SK-N-SH (cell line): Measurements from ENCODE around the gene MORC2. TPM values are rescaled to one million over a fixed set of nuclear protein-coding genes. Genes with fewer than 3 reads are reported as not detected.

Experiments
- CTCF ChIA-PET: fragments of 300-600, 350-600 bp; formaldehyde crosslinking; extraction: SDS; loops from one replicate; lab custom pipeline; 2021; lab: Yijun Ruan, JAX
- POLR2A ChIA-PET: fragments of 350-600 bp; sonication (Branson Sonifier 250); formaldehyde crosslinking; extraction: SDS; loops from one replicate; lab custom pipeline; 2020; ENCODE audit warnings: antibody characterized with exemption, inconsistent platforms; lab: Yijun Ruan, JAX
- DNase-seq: peaks from one replicate; pipeline ENCODE4 v3.0.0; 2012
- H2AFZ ChIP-seq: fragments of 200-600 bp; sonication (generic); 2 replicates; pipeline ENCODE4 v1.8.1; 2016; ENCODE audit warnings: antibody characterized with exemption, mild to moderate bottlenecking, low read depth
- H3F3A ChIP-seq: fragments of 200-600 bp; sonication (generic); replicated peaks from 2 replicates; pipeline ENCODE3; 2016; ENCODE audit warnings: antibody characterized with exemption, mild to moderate bottlenecking; ENCODE audit not compliant: insufficient read depth
- H3K27ac ChIP-seq, 2 experiments: fragments of 200-500 bp in 1 of 2; fragments of 200-600 bp in 1 of 2; sonication (Bioruptor generic) in 1 of 2; sonication (generic), shearing (Covaris generic) in 1 of 2; 2 replicates each; pipeline versions ENCODE4 v1.5.1 to v1.6.1; 2014 to 2016; ENCODE audit warnings: low read depth in 2 of 2, inconsistent platforms in 1 of 2, low read length in 1 of 2, mild to moderate bottlenecking in 1 of 2, mixed read lengths in 1 of 2
- H3K27me3 ChIP-seq: fragments of 200-600 bp; sonication (generic), shearing (Covaris generic); 2 replicates; pipeline ENCODE4 v1.6.1; 2016; ENCODE audit warnings: mixed run types; ENCODE audit not compliant: insufficient read depth
- H3K36me3 ChIP-seq, 2 experiments: fragments of 200-500 bp in 1 of 2; fragments of 200-600 bp in 1 of 2; sonication (Bioruptor generic) in 1 of 2; sonication (generic) in 1 of 2; replicated peaks in 1 of 2; 2 replicates each; pipeline versions ENCODE3 to v1.5.1; 2014 to 2016; ENCODE audit warnings: low read length in 1 of 2, mild to moderate bottlenecking in 1 of 2; ENCODE audit not compliant: insufficient read depth in 2 of 2, control insufficient read depth in 1 of 2
- H3K4me1 ChIP-seq, 2 experiments: fragments of 200-500 bp in 1 of 2; fragments of 200-600 bp in 1 of 2; sonication (Bioruptor generic) in 1 of 2; sonication (generic), shearing (Covaris generic) in 1 of 2; 2 replicates each; pipeline versions ENCODE4 v1.5.1 to v1.6.1; 2014 to 2016; ENCODE audit warnings: low read depth in 1 of 2, low read length in 1 of 2, mixed run types in 1 of 2; ENCODE audit not compliant: insufficient read depth in 2 of 2, control insufficient read depth in 1 of 2
- H3K4me2 ChIP-seq: fragments of 200-600 bp; sonication (generic), shearing (Covaris generic); 2 replicates; pipeline ENCODE4 v1.6.1; 2017; ENCODE audit warnings: mixed run types
- H3K4me3 ChIP-seq, 2 experiments: fragments of 200-500 bp in 1 of 2; fragments of 200-600 bp in 1 of 2; sonication (Bioruptor generic) in 1 of 2; sonication (generic), shearing (Covaris generic) in 1 of 2; 2 replicates each; pipeline versions ENCODE4 v1.5.1 to v1.8.1; 2014 to 2016; ENCODE audit warnings: low read depth in 2 of 2, inconsistent platforms in 1 of 2, low read length in 1 of 2, mild to moderate bottlenecking in 1 of 2, mixed read lengths in 1 of 2, moderate library complexity in 1 of 2
- H3K79me2 ChIP-seq: fragments of 200-600 bp; sonication (generic); 2 replicates; pipeline ENCODE4 v1.8.1; 2017; ENCODE audit warnings: mild to moderate bottlenecking; ENCODE audit not compliant: insufficient read depth
- H3K9ac ChIP-seq: fragments of 200-600 bp; sonication (generic); 2 replicates; pipeline ENCODE4 v1.6.1; 2017; ENCODE audit warnings: mixed run types
- H3K9me2 ChIP-seq: fragments of 200-600 bp; sonication (generic); 2 replicates; pipeline ENCODE4 v1.6.1; 2017; ENCODE audit warnings: mixed run types
- H3K9me3 ChIP-seq: fragments of 200-600 bp; sonication (generic); 2 replicates; pipeline ENCODE4 v1.6.1; 2017; ENCODE audit warnings: mixed run types, mild to moderate bottlenecking, moderate library complexity
- H4K20me1 ChIP-seq: fragments of 200-600 bp; sonication (generic); 2 replicates; pipeline ENCODE4 v1.6.1; 2017; ENCODE audit warnings: mild to moderate bottlenecking, mixed run types; ENCODE audit not compliant: insufficient read depth
- CHD2 ChIP-seq: fragments of 150-350 bp; IDR thresholded peaks from 2 replicates; pipeline ENCODE4 v1.6.1; 2018; ENCODE audit warnings: low read length; ENCODE audit not compliant: partially characterized antibody
- ELF1 ChIP-seq: IDR thresholded peaks from 2 replicates; pipeline ENCODE4 v1.4.0; 2012
- EP300 ChIP-seq, 2 experiments: IDR thresholded peaks; 2 replicates each; pipeline versions ENCODE4 v1.4.0 to v1.6.1; 2012; ENCODE audit warnings: borderline replicate concordance in 1 of 2, low read depth in 1 of 2, low read length in 1 of 2
- EZH2phosphoT487 ChIP-seq: fragments of 200-600 bp; sonication (generic); IDR thresholded peaks from 2 replicates; pipeline ENCODE4 v1.6.1; 2017; ENCODE audit warnings: low read depth, mixed run types, mild to moderate bottlenecking, antibody characterized with exemption, moderate library complexity, borderline replicate concordance
- FOSL2 ChIP-seq: IDR thresholded peaks from 2 replicates; pipeline ENCODE4 v1.4.0; 2012; ENCODE audit warnings: low read depth, mild to moderate bottlenecking, moderate library complexity, borderline replicate concordance
- MEF2A ChIP-seq: IDR thresholded peaks from 2 replicates; pipeline ENCODE4 v1.4.0; 2012; ENCODE audit warnings: low read depth, borderline replicate concordance
- MXI1 ChIP-seq: IDR thresholded peaks from 2 replicates; pipeline ENCODE4 v1.6.1; 2012; ENCODE audit warnings: mild to moderate bottlenecking, low read depth, low read length, improper control_type of control experiment
- POLR2AphosphoS5 ChIP-seq: IDR thresholded peaks from 2 replicates; pipeline ENCODE4 v1.6.1; 2012; ENCODE audit warnings: low read depth, low read length
- RAD21 ChIP-seq: IDR thresholded peaks from 2 replicates; pipeline ENCODE4 v1.6.1; 2012; ENCODE audit warnings: mild to moderate bottlenecking, low read length
- RFX5 ChIP-seq: IDR thresholded peaks from 2 replicates; pipeline ENCODE4 v1.6.1; 2012; ENCODE audit warnings: mild to moderate bottlenecking, improper control_type of control experiment, low read length
- RXRA ChIP-seq: IDR thresholded peaks from 2 replicates; pipeline ENCODE4 v1.4.0; 2012; ENCODE audit warnings: low read depth, mild to moderate bottlenecking, borderline replicate concordance
- SMC3 ChIP-seq: IDR thresholded peaks from 2 replicates; pipeline ENCODE4 v1.6.1; 2012; ENCODE audit warnings: low read depth, low read length, improper control_type of control experiment
- TEAD4 ChIP-seq: IDR thresholded peaks from 2 replicates; pipeline ENCODE4 v1.4.0; 2012; ENCODE audit warnings: mild to moderate bottlenecking, borderline replicate concordance; ENCODE audit not compliant: insufficient read depth
- whole genome bisulfite sequencing: methylation state at CpG from one replicate; pipeline ENCODE4 v1.1.6; 2017; ENCODE audit warnings: low lambda C conversion rate; 5-methylcytosine and 5-hydroxymethylcytosine counted together
- polyA plus RNA-seq, 3 experiments: library from polyadenylated mRNA; depleted of rRNA; stranded (reverse); fragments of >200 nt; gene quantifications; 2 replicates each; pipeline ENCODE4 v1.2.3, GENCODE V29; 2012
- TF ChIP-seq, protein P1 (sequence below): IDR thresholded peaks from 2 replicates; pipeline ENCODE4 v1.4.0; 2012; ENCODE audit warnings: low read depth, borderline replicate concordance
- TF ChIP-seq, protein P2 (sequence below): IDR thresholded peaks from 2 replicates; pipeline ENCODE4 v1.4.0; 2012; ENCODE audit warnings: low read depth
- TF ChIP-seq, protein P3 (sequence below): fragments of 150-350 bp; IDR thresholded peaks from 2 replicates; pipeline ENCODE4 v1.6.1; 2016; ENCODE audit warnings: mild to moderate bottlenecking, low read depth, low read length
- TF ChIP-seq, protein P4 (sequence below): IDR thresholded peaks from 2 replicates; pipeline ENCODE4; 2012
- TF ChIP-seq, protein P5 (sequence below): IDR thresholded peaks from 2 replicates; pipeline ENCODE4 v1.6.1; 2012; ENCODE audit warnings: mild to moderate bottlenecking, low read depth, low read length, moderate library complexity

The MORC2 gene
- polyA plus RNA-seq, 1 of the 3 experiments (the other 2 are of a cell fraction), result 8.3 TPM

DNA sequence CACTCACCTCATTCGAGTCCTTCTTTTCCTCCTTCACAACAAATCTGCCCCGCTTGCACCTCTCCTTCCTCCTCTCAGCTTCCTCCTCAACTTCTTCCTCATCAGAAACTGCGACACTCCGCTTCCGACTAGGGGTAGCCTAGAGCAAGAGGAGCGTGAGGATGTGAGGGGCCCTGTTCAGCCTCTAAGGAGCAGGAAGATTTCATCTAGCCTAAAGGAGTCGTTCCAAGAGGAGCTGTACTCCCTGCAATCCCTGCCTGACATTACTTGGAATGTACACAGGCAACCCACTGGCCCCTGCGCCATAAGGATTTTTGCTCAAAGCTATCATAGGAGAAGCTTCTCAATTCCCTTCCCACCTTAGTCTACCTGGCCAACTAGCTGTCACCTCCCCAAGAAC lies 34.5 kb downstream of the MORC2 start:
- Histone ChIP-seq H3K36me3 (peaks cover 29 to 84% of the 10 kb centered on the region in 2 experiments), H3K4me3 (no peak overlapping the region), H3K9me3 (no peaks in the 10 kb centered on the region), H4K20me1 (no peaks in the 10 kb centered on the region), H2AFZ (no peak overlapping the region), H3K27me3 (no peaks in the 10 kb centered on the region), H3K4me1 (no peaks in the 10 kb centered on the region), H3K9me2 (no peaks in the 10 kb centered on the region), H3K9ac (no peak overlapping the region), H3K27ac (no peak overlapping the region), H3K4me2 (no peak overlapping the region), H3K79me2 (no peaks in the 10 kb centered on the region; the same call in 1 of the 2 replicates), H3F3A (no peaks in the 10 kb centered on the region)
- TF ChIP-seq, protein P1, sequence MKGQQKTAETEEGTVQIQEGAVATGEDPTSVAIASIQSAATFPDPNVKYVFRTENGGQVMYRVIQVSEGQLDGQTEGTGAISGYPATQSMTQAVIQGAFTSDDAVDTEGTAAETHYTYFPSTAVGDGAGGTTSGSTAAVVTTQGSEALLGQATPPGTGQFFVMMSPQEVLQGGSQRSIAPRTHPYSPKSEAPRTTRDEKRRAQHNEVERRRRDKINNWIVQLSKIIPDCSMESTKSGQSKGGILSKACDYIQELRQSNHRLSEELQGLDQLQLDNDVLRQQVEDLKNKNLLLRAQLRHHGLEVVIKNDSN, result no peak
- TF ChIP-seq, protein P2, sequence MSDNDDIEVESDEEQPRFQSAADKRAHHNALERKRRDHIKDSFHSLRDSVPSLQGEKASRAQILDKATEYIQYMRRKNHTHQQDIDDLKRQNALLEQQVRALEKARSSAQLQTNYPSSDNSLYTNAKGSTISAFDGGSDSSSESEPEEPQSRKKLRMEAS, result no peak
- TF ChIP-seq TEAD4 (no peak), SMC3 (no peak), EZH2phosphoT487 (no peak), MXI1 (no peak), FOSL2 (no peak), RAD21 (no peak), MEF2A (no peak), CHD2 (no peak), RXRA (no peak)
- TF ChIP-seq, protein P3, sequence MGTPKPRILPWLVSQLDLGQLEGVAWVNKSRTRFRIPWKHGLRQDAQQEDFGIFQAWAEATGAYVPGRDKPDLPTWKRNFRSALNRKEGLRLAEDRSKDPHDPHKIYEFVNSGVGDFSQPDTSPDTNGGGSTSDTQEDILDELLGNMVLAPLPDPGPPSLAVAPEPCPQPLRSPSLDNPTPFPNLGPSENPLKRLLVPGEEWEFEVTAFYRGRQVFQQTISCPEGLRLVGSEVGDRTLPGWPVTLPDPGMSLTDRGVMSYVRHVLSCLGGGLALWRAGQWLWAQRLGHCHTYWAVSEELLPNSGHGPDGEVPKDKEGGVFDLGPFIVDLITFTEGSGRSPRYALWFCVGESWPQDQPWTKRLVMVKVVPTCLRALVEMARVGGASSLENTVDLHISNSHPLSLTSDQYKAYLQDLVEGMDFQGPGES, result no peak
- TF ChIP-seq, protein P4, sequence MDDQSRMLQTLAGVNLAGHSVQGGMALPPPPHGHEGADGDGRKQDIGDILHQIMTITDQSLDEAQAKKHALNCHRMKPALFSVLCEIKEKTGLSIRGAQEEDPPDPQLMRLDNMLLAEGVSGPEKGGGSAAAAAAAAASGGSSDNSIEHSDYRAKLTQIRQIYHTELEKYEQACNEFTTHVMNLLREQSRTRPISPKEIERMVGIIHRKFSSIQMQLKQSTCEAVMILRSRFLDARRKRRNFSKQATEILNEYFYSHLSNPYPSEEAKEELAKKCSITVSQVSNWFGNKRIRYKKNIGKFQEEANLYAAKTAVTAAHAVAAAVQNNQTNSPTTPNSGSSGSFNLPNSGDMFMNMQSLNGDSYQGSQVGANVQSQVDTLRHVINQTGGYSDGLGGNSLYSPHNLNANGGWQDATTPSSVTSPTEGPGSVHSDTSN, result no peak
- ChIA-PET CTCF (interaction anchor here (1.1 kb wide), 1 partner anchor 151 kb away, joined by 4 read pairs; no protein-coding TSS in a partner anchor), POLR2A (no interaction called here)
- 94% methylated on average over 8 of the region's 8 CpGs for WGBS
- DNase-seq, result no peak

DNA sequence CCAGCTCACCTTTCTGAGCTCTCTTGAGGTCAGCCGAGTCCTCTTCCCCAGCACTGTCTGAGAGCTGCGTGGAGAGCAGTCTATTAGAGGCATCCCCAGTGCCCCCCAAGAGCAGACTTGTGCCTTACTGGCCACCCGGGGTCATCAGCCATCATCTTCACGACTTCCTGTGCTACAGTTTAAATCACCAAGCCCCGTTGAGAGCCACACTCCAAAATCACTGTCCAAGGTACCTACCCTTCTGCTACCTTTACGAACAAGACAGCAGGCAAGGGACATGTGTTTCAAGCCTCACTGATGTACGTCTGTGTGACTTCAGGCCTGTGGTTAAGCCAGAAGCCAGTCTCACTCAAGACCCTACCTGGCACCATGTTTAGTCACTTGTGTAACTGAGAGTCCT lies 35.1 kb downstream of the MORC2 start:
- POLR2A ChIA-PET, result no interaction called here
- TF ChIP-seq RXRA (no peak), SMC3 (no peak), RFX5 (no peak), POLR2AphosphoS5 (no peak), ELF1 (no peak), MXI1 (no peak), EP300 (IDR thresholded peaks at IDR 0.05; ENCODE audit: borderline replicate concordance in 1 of 2, low read depth in 1 of 2, low read length in 1 of 2) (no peak)
- TF ChIP-seq, protein P5, sequence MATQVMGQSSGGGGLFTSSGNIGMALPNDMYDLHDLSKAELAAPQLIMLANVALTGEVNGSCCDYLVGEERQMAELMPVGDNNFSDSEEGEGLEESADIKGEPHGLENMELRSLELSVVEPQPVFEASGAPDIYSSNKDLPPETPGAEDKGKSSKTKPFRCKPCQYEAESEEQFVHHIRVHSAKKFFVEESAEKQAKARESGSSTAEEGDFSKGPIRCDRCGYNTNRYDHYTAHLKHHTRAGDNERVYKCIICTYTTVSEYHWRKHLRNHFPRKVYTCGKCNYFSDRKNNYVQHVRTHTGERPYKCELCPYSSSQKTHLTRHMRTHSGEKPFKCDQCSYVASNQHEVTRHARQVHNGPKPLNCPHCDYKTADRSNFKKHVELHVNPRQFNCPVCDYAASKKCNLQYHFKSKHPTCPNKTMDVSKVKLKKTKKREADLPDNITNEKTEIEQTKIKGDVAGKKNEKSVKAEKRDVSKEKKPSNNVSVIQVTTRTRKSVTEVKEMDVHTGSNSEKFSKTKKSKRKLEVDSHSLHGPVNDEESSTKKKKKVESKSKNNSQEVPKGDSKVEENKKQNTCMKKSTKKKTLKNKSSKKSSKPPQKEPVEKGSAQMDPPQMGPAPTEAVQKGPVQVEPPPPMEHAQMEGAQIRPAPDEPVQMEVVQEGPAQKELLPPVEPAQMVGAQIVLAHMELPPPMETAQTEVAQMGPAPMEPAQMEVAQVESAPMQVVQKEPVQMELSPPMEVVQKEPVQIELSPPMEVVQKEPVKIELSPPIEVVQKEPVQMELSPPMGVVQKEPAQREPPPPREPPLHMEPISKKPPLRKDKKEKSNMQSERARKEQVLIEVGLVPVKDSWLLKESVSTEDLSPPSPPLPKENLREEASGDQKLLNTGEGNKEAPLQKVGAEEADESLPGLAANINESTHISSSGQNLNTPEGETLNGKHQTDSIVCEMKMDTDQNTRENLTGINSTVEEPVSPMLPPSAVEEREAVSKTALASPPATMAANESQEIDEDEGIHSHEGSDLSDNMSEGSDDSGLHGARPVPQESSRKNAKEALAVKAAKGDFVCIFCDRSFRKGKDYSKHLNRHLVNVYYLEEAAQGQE, result peak; percentile 79
- H3K4me3 ChIP-seq, result no peak overlapping the region
- 90% methylated on average over 6 of the region's 7 CpGs for WGBS
- no peaks in the 10 kb centered on the region for H3K9me2 ChIP-seq
- H3K9ac ChIP-seq, result no peak overlapping the region
- H3K4me2 ChIP-seq, result no peak overlapping the region
- H3K79me2 ChIP-seq, result no peaks in the 10 kb centered on the region; the same call in 1 of the 2 replicates
- peaks cover 29 to 86% of the 10 kb centered on the region in 2 experiments for H3K36me3 ChIP-seq
- H3K27me3 ChIP-seq, result no peaks in the 10 kb centered on the region
- H3K9me3 ChIP-seq, result no peaks in the 10 kb centered on the region
- H4K20me1 ChIP-seq, result no peaks in the 10 kb centered on the region
- H3K27ac ChIP-seq, result no peak overlapping the region
- DNase-seq, result no peak
- no peaks in the 10 kb centered on the region for H3F3A ChIP-seq
- no peak overlapping the region for H2AFZ ChIP-seq
- CTCF ChIA-PET, result no interaction called here
- H3K4me1 ChIP-seq, result no peaks in the 10 kb centered on the region
